Body of pancreas (tissue), 4 donors: Measurements from ENCODE around the gene TRERF1. TPM values are rescaled to one million over a fixed set of nuclear protein-coding genes. Genes with fewer than 3 reads are reported as not detected.

Experiments
- ATAC-seq: fragments of 150-250 bp; one replicate; pipeline ENCODE4 v1.9.1; 2016
- DNase-seq, 4 donors: peaks; one replicate each; pipeline ENCODE4 v3.0.0-alpha.2; 2019
- H3K27ac ChIP-seq, 4 donors: fragments of 200-600 bp; sonication (generic); 1 replicate in 3 of 4; 2 replicates in 1 of 4; pipeline versions ENCODE4 v1.5.1 to v1.6.1; 2016 to 2019; ENCODE audit warnings: mild to moderate bottlenecking in 1 of 4, mixed read lengths in 1 of 4, moderate library complexity in 1 of 4
- H3K27me3 ChIP-seq, 2 donors: fragments of 200-600 bp; sonication (generic); one replicate each; pipeline ENCODE4 v1.6.0; 2016; ENCODE audit warnings: mild to moderate bottlenecking in 1 of 2
- H3K36me3 ChIP-seq, 2 donors: fragments of 200-600 bp; sonication (generic); replicated peaks in 1 of 2; 2 replicates each; pipeline ENCODE4 v1.5.1; 2016; ENCODE audit warnings: low read depth in 2 of 2; ENCODE audit not compliant: insufficient read depth in 1 of 2
- H3K4me1 ChIP-seq: fragments of 200-600 bp; sonication (generic); one replicate; pipeline ENCODE4 v1.6.0; 2016
- H3K4me3 ChIP-seq, 2 donors: fragments of 200-600 bp; sonication (generic); 1 replicate in 1 of 2; 2 replicates in 1 of 2; pipeline ENCODE4 v1.5.1; 2016 to 2019
- H3K9me3 ChIP-seq, 3 donors: fragments of 200-600 bp; sonication (generic); 1 replicate in 2 of 3; 2 replicates in 1 of 3; pipeline ENCODE4 v1.5.1; 2016
- POLR2A ChIP-seq, 3 donors: fragments of 450-650 bp; IDR thresholded peaks; one replicate each; pipeline ENCODE4 v1.6.1; 2016; ENCODE audit warnings: antibody characterized with exemption in 3 of 3, mild to moderate bottlenecking in 2 of 3
- WGBS, 2 donors: methylation state at CpG; one replicate each; pipeline ENCODE4 v1.1.5; 2017; 5-methylcytosine and 5-hydroxymethylcytosine counted together
- intact Hi-C: fragments of 100-400 bp; cut with DNase I; formaldehyde crosslinking; loops from one replicate; pipeline ENCODE4 v1.15.1; 2023
- total RNA-seq, 2 donors: library from RNA; depleted of rRNA; stranded (reverse); fragments of >200 nt; gene quantifications; one replicate each; pipeline ENCODE4 v1.1.0, GENCODE V29; 2016
- TF ChIP-seq, protein P1 (sequence below), 7 experiments: fragments of 450-650 bp in 4 of 7; fragments of 200-600 bp in 3 of 7; sonication (generic) in 3 of 7; IDR thresholded peaks; one replicate each; pipeline ENCODE4 v1.5.1; 2016 to 2019; ENCODE audit warnings: antibody characterized with exemption in 7 of 7

Gene TRERF1
- total RNA-seq, 2 donors from 2014 or later, result 2.3 to 3.4 TPM

DNA sequence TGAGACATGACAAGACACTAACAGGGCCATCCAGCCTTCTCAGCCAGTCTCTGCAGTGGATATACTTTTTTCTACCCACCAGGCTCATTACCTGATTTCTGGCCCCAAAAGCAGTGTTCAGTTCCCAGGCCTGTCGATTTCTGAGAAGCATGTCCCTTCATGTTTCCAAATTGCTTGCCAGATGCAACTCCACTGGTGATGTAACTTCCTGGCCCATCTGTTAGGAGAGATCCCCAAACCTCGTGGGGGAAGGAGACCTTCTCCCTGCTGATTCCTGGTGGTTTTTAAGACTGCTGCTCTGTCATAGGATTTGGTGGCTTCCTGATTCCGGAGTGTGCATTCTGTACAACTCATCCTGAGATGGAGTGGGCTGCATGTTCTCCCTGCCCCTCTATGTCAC is 202.4 kb downstream of the TRERF1 start:
- Histone ChIP-seq H3K9me3 (no peaks in the 10 kb centered on the region), H3K4me3 (no peak overlapping the region), H3K36me3 (no peaks in the 10 kb centered on the region), H3K27me3 (no peaks in the 10 kb centered on the region), H3K4me1 (peaks cover 13% of the 10 kb centered on the region), H3K27ac (no peak overlapping the region)
- TF ChIP-seq, protein P1, sequence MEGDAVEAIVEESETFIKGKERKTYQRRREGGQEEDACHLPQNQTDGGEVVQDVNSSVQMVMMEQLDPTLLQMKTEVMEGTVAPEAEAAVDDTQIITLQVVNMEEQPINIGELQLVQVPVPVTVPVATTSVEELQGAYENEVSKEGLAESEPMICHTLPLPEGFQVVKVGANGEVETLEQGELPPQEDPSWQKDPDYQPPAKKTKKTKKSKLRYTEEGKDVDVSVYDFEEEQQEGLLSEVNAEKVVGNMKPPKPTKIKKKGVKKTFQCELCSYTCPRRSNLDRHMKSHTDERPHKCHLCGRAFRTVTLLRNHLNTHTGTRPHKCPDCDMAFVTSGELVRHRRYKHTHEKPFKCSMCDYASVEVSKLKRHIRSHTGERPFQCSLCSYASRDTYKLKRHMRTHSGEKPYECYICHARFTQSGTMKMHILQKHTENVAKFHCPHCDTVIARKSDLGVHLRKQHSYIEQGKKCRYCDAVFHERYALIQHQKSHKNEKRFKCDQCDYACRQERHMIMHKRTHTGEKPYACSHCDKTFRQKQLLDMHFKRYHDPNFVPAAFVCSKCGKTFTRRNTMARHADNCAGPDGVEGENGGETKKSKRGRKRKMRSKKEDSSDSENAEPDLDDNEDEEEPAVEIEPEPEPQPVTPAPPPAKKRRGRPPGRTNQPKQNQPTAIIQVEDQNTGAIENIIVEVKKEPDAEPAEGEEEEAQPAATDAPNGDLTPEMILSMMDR (IDR thresholded peaks at IDR 0.05), result no peak
- no peak for TF ChIP-seq POLR2A (IDR thresholded peaks at IDR 0.05)
- ATAC-seq (no peak), DNase-seq (no peak)
- intact Hi-C loops, result no loop called here
- 57 to 70% methylated on average over 3 of the region's 3 CpGs for WGBS, 2 donors

DNA sequence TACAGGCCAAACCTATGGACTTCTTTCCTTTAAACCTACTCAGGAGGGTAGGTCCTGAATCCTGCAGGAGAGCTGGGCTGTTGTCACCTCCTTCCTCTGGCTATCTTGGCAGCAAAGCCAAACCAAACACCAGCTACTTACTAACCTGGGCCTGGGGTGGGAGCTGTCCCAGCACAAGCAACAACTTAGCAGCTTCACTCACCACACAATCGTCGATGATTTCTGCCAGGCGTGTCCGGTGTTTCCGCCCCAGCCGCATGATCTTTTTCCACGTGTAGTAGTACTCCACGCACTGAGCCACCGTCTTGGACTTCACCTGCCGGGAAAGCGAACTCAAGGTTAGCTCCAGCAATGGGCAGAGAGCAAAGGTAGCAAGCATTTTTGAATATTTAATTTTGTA is 208.7 kb downstream of the TRERF1 start:
- ATAC-seq, result peak; percentile 66
- Histone ChIP-seq H3K27me3 (no peaks in the 10 kb centered on the region), H3K27ac (no peak overlapping the region), H3K36me3 (no peaks in the 10 kb centered on the region), H3K9me3 (no peaks in the 10 kb centered on the region), H3K4me1 (no peaks in the 10 kb centered on the region), H3K4me3 (no peak overlapping the region)
- intact Hi-C loops, result no loop called here
- TF ChIP-seq, protein P1 (IDR thresholded peaks at IDR 0.05), result no peak
- no peak for TF ChIP-seq POLR2A (IDR thresholded peaks at IDR 0.05)
- 57 to 88% methylated on average over 11 of the region's 11 CpGs for WGBS, 2 donors
- DNase-seq, result peak in 1 of 4 donors; percentile 62

DNA sequence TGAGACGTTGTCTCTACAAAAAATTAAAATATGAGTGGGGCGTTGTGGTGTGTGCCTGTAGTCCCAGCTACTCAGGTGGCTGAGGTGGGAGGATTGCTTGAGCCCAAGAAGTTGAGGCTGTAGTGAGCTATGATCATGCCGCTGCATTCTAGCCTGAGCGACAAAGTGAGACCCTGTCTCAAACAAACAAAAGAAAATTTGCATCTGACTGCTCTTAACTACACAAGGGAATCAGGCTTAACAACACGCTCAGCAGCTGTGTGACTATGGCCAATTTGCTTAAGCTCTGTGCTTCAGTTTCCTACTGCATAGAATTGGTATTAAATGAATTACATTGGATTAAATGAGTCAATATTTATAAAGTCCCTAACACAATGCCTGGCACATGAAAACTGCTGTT is 209.8 kb downstream of the TRERF1 start:
- H3K4me1 ChIP-seq, result no peaks in the 10 kb centered on the region
- intact Hi-C loops, result no loop called here
- WGBS, 2 donors, result 79 to 82% methylated on average over 5 of the region's 5 CpGs
- H3K27ac ChIP-seq, result no peak overlapping the region
- TF ChIP-seq, protein P1 (IDR thresholded peaks at IDR 0.05), result no peak
- TF ChIP-seq POLR2A (IDR thresholded peaks at IDR 0.05), result no peak
- no peak for ATAC-seq
- no peaks in the 10 kb centered on the region for H3K36me3 ChIP-seq
- no peak for DNase-seq
- H3K27me3 ChIP-seq, result no peaks in the 10 kb centered on the region
- H3K9me3 ChIP-seq, result no peaks in the 10 kb centered on the region
- no peak overlapping the region for H3K4me3 ChIP-seq

DNA sequence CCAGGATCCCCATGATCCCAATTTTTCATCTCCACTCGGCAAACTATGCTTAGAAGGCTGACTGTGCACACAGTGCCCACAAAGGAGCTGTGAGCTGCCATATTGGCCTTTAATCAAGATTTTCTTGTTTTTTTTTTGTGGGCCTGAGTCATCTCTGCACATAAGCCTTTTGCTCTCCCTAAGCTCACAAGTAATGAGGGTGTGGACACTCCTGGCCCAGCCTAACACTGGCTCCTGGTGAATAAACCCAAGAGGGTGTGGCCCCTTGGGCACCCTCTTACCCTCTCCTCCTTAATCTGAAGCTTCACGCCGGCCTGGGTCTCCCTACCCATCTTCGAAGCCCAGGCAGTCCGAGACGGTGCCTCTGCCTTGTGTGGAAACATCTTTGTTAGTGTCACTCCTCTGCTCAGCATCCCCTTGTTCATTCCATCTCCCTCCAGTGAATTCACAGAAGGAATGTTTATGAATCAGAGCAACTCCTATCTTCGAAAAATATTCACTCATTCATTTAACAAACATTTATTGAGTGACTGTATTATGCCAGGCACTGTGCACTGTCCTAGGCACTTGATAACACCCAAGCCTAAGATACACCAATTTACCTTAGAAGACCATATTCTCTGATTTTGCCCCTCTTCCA is 211.9 kb downstream of the TRERF1 start:
- Histone ChIP-seq H3K4me1 (no peaks in the 10 kb centered on the region), H3K4me3 (no peak overlapping the region), H3K27ac (no peak overlapping the region), H3K9me3 (no peaks in the 10 kb centered on the region), H3K36me3 (no peaks in the 10 kb centered on the region), H3K27me3 (no peaks in the 10 kb centered on the region)
- DNase-seq (no peak), ATAC-seq (no peak)
- WGBS, 2 donors, result 88% methylated on average over 7 of the region's 7 CpGs
- intact Hi-C loops, result no loop called here
- TF ChIP-seq POLR2A (IDR thresholded peaks at IDR 0.05), result no peak
- TF ChIP-seq, protein P1 (IDR thresholded peaks at IDR 0.05), result no peak

DNA sequence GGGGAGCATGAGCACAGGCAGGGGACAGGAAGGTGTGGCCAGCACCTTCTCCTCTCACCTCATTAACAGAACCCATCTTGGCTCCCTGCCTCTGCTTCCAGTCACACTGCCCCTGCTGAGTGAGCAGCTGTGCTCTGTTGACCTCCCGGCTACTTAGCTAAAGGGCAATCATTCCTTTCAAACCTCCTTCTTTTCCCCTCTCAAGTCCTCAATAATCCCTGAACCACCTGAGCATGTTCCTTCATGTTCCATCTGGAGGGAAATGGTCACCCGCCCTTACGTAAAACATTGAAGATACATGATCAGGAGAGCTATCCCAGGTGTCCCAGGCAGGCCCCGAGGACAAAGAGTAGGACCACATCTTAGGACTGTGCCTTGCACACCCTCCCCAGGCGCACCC is 212.4 kb downstream of the TRERF1 start:
- Histone ChIP-seq H3K27me3 (no peaks in the 10 kb centered on the region), H3K36me3 (no peaks in the 10 kb centered on the region), H3K27ac (no peak overlapping the region), H3K4me1 (no peaks in the 10 kb centered on the region), H3K9me3 (no peaks in the 10 kb centered on the region), H3K4me3 (no peak overlapping the region)
- intact Hi-C loops, result no loop called here
- TF ChIP-seq POLR2A (IDR thresholded peaks at IDR 0.05), result no peak
- TF ChIP-seq, protein P1 (IDR thresholded peaks at IDR 0.05), result no peak
- 83 to 93% methylated on average over 5 of the region's 5 CpGs for WGBS, 2 donors
- DNase-seq, result no peak
- ATAC-seq, result no peak
